Neural cell (in vitro differentiated cells): Measurements from ENCODE around the gene TMEM89. TPM values are rescaled to one million over a fixed set of nuclear protein-coding genes. Genes with fewer than 3 reads are reported as not detected.

Experiments
- H2AFZ ChIP-seq: fragments of 200-600, 300-800 bp; sonication (generic), shearing (Covaris generic); 2 replicates; pipeline ENCODE4 v1.6.0; 2014; ENCODE audit warnings: low read depth, mild to moderate bottlenecking, antibody characterized with exemption, low read length, moderate library complexity
- H3F3A ChIP-seq: fragments of 200-600 bp; shearing (Covaris generic); 2 replicates; pipeline ENCODE4 v1.6.1; 2016; ENCODE audit warnings: mild to moderate bottlenecking, moderate library complexity, mixed read lengths, antibody characterized with exemption, low read length; ENCODE audit not compliant: insufficient read depth, poor library complexity, severe bottlenecking
- H3K27ac ChIP-seq: fragments of 200-600, 300-800 bp; sonication (generic), shearing (Covaris generic); 2 replicates; pipeline ENCODE4 v1.5.1; 2014; ENCODE audit warnings: mild to moderate bottlenecking, low read length, moderate library complexity
- H3K27me3 ChIP-seq: fragments of 300-800, 200-600 bp; sonication (generic), shearing (Covaris generic); 2 replicates; pipeline ENCODE4 v1.6.0; 2014; ENCODE audit warnings: mild to moderate bottlenecking, low read depth, low read length, moderate library complexity; ENCODE audit not compliant: insufficient read depth
- H3K36me3 ChIP-seq: fragments of 300-800, 200-600 bp; sonication (generic), shearing (Covaris generic); 2 replicates; pipeline ENCODE4 v1.5.1; 2014; ENCODE audit warnings: mild to moderate bottlenecking, antibody characterized with exemption, low read length, moderate library complexity; ENCODE audit not compliant: insufficient read depth
- H3K4me2 ChIP-seq: fragments of 300-800, 200-600 bp; sonication (generic), shearing (Covaris generic); 2 replicates; pipeline ENCODE4 v1.6.0; 2014; ENCODE audit warnings: mild to moderate bottlenecking, low read length
- H3K4me3 ChIP-seq: fragments of 300-800, 200-600 bp; sonication (generic), shearing (Covaris generic); 2 replicates; pipeline ENCODE4 v1.5.1; 2014; ENCODE audit warnings: mild to moderate bottlenecking, low read length, moderate library complexity
- H3K79me2 ChIP-seq: fragments of 200-600 bp; shearing (Covaris generic); replicated peaks from 2 replicates; pipeline ENCODE4 v1.6.0; 2014; ENCODE audit warnings: mild to moderate bottlenecking, low read length, moderate library complexity; ENCODE audit not compliant: insufficient read depth
- H3K9ac ChIP-seq: fragments of 300-800, 200-600 bp; sonication (generic), shearing (Covaris generic); 2 replicates; pipeline ENCODE4 v1.6.1; 2016; ENCODE audit warnings: mild to moderate bottlenecking, low read length, mixed read lengths
- H3K9me2 ChIP-seq: fragments of 200-600 bp; shearing (Covaris generic); 2 replicates; pipeline ENCODE4 v1.6.1; 2016; ENCODE audit warnings: mild to moderate bottlenecking, low read length, mixed read lengths; ENCODE audit not compliant: insufficient read depth
- H3K9me3 ChIP-seq: fragments of 200-600, 300-800 bp; sonication (generic), shearing (Covaris generic); 2 replicates; pipeline ENCODE4 v1.6.1; 2016; ENCODE audit warnings: mild to moderate bottlenecking, mixed run types, low read length, moderate library complexity, mixed read lengths
- H4K20me1 ChIP-seq: fragments of 200-600 bp; shearing (Covaris generic); 2 replicates; pipeline ENCODE4 v1.6.1; 2016; ENCODE audit warnings: mild to moderate bottlenecking, mixed run types; ENCODE audit not compliant: insufficient read depth
- CTCF ChIP-seq: fragments of 450-650 bp; IDR thresholded peaks from 2 replicates; pipeline ENCODE4 v1.5.1; 2014; ENCODE audit warnings: antibody characterized with exemption, mild to moderate bottlenecking, moderate library complexity; ENCODE audit not compliant: poor library complexity, severe bottlenecking
- EP300 ChIP-seq: fragments of 450-650 bp; conservative IDR thresholded peaks from 2 replicates; pipeline ENCODE4 v1.6.1; 2014; ENCODE audit warnings: antibody characterized with exemption, mild to moderate bottlenecking, moderate library complexity; ENCODE audit not compliant: poor library complexity, severe bottlenecking
- EZH2 ChIP-seq: fragments of 200-600, 300-800 bp; shearing (Covaris generic), sonication (generic); IDR thresholded peaks from 2 replicates; pipeline ENCODE4 v1.6.1; 2014; ENCODE audit warnings: antibody characterized with exemption, low read length, borderline replicate concordance, mild to moderate bottlenecking; ENCODE audit not compliant: insufficient read depth, poor library complexity, severe bottlenecking
- MXI1 ChIP-seq: fragments of 450-650 bp; conservative IDR thresholded peaks from 2 replicates; pipeline ENCODE4 v1.6.1; 2014; ENCODE audit warnings: antibody characterized with exemption, mild to moderate bottlenecking; ENCODE audit not compliant: poor library complexity, severe bottlenecking
- POLR2AphosphoS5 ChIP-seq: IDR thresholded peaks from 2 replicates; pipeline ENCODE4 v1.6.1; 2012
- RAD21 ChIP-seq: fragments of 450-650 bp; conservative IDR thresholded peaks from 2 replicates; pipeline ENCODE4 v1.6.1; 2014; ENCODE audit warnings: antibody characterized with exemption, mild to moderate bottlenecking, moderate library complexity
- REST ChIP-seq: IDR thresholded peaks from 2 replicates; pipeline ENCODE4 v1.6.1; 2012; ENCODE audit warnings: borderline replicate concordance
- SMC3 ChIP-seq: fragments of 450-650 bp; conservative IDR thresholded peaks from 2 replicates; pipeline ENCODE4 v1.6.1; 2014; ENCODE audit warnings: antibody characterized with exemption, mild to moderate bottlenecking, moderate library complexity; ENCODE audit not compliant: poor library complexity
- TAF1 ChIP-seq: IDR thresholded peaks from 2 replicates; pipeline ENCODE4 v1.6.1; 2012; ENCODE audit warnings: low read depth
- polyA plus RNA-seq: library from polyadenylated mRNA; depleted of rRNA; stranded (reverse); fragments of >200 nt; gene quantifications from 2 replicates; pipeline ENCODE4 v1.2.3, GENCODE V29; 2014

The TMEM89 gene
- polyA plus RNA-seq, 1 donor from 2014 or later, result 0.52 TPM

GRCh38 chr3:48581621-48582481, 39.7 kb downstream of the TMEM89 start:
- TF ChIP-seq TAF1 (no peak), REST (no peak), RAD21 (no peak), SMC3 (no peak), EP300 (no peak), CTCF (no peak), EZH2 (no peak), POLR2AphosphoS5 (no peak), MXI1 (no peak)
- no peaks in the 10 kb centered on the region for H3K36me3 ChIP-seq
- H3K9me2 ChIP-seq, result no peaks in the 10 kb centered on the region
- H3K9me3 ChIP-seq, result no peaks in the 10 kb centered on the region
- no peaks in the 10 kb centered on the region for H3K79me2 ChIP-seq
- H3K4me2 ChIP-seq, result no peak overlapping the region
- H3K9ac ChIP-seq, result no peak overlapping the region
- no peaks in the 10 kb centered on the region for H3K27me3 ChIP-seq
- H4K20me1 ChIP-seq, result no peaks in the 10 kb centered on the region
- H3K27ac ChIP-seq, result no peak overlapping the region
- no peak overlapping the region for H2AFZ ChIP-seq
- H3K4me3 ChIP-seq, result no peak overlapping the region
- no peaks in the 10 kb centered on the region for H3F3A ChIP-seq

- Histone ChIP-seq H3K4me3 (no peak overlapping the region), H3K9me3 (no peaks in the 10 kb centered on the region), H3K36me3 (no peaks in the 10 kb centered on the region), H4K20me1 (no peaks in the 10 kb centered on the region), H3K9ac (no peak overlapping the region), H3K27me3 (no peaks in the 10 kb centered on the region), H3K9me2 (no peaks in the 10 kb centered on the region), H2AFZ (no peak overlapping the region), H3K79me2 (no peaks in the 10 kb centered on the region), H3K4me2 (no peak overlapping the region), H3K27ac (no peak overlapping the region), H3F3A (no peaks in the 10 kb centered on the region)
- TF ChIP-seq SMC3 (no peak), RAD21 (no peak), CTCF (no peak), POLR2AphosphoS5 (no peak), EZH2 (no peak), MXI1 (no peak), REST (no peak), EP300 (no peak), TAF1 (no peak)
Measured at GRCh38 chr3:48576647-48577046, 44.9 kb downstream of the TMEM89 start.
